Stimulated activated CD4-positive, alpha-beta T cell treated with anti-CD3 and anti-CD28 coated beads, Interleukin-4, amount 100 ng/mL, for 24 hours (primary cell): ENCODE results near the gene COQ8B.
"Not testable (repeated sequence)": the region's sequence is repeated elsewhere in the genome, so short reads cannot be mapped to it uniquely, and the experiment has no call there.

Source experiments
- DNase-seq: peaks from one replicate; pipeline ENCODE4 v3.0.0-alpha.2; 2020

Gene COQ8B

GRCh38 chr19:40663695-40664692, 52.7 kb downstream of the COQ8B start:
- DNase-seq, result peak; percentile 22

GRCh38 chr19:40662925-40663694, 53.6 kb downstream of the COQ8B start:
- DNase-seq, result peak; percentile 93

GRCh38 chr19:40661616-40662015, 55.1 kb downstream of the COQ8B start:
- DNase-seq, result no peak

- DNase-seq, result no peak
Observed at GRCh38 chr19:40659566-40659965, 57.1 kb downstream of the COQ8B start.

GRCh38 chr19:40659116-40659515, 57.6 kb downstream of the COQ8B start:
- no peak for DNase-seq

GRCh38 chr19:40658031-40658430, 58.7 kb downstream of the COQ8B start:
- DNase-seq, result no peak

DNA sequence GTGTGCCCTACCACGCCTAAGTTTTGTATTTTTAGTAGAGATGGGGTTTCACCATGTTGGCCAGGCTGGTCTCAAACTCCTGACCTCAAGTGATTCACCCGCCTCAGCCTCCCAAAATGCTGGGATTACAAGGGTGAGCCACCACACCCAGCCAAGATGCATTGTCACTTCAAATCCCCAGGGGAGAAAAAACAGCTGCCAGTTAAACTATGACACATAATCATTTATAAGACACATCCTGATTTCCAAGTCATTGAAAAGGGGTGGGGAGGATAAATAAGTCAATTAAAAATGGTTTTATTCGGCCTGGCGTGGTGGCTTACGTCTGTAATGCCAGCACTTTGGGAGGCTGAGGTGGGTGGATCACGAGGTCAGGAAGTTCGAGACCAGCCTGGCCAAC, 61.0 kb downstream of the COQ8B start:
- DNase-seq, result not testable (repeated sequence)

DNA sequence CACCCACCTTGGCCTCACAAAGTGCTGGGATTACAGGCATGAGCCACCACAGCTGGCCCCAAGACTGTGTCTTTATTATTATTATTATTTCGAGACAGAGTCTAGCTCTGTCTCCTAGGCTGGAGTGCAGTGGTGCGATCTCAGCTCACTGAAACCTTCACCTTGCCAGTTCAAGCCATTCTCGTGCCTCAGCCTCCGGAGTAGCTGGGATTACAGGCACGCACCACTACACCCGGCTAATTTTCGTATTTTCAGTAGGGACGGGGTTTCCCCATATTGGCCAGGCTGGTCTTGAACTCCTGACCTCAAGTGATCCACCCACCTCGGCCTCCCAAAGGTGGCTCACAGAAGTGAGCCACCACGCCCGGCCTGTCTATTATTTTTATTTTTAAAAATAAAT, 64.4 kb downstream of the COQ8B start:
- DNase-seq, result not testable (repeated sequence)

GRCh38 chr19:40650749-40651305, 65.9 kb downstream of the COQ8B start:
- no peak for DNase-seq

GRCh38 chr19:40649903-40650675, 66.6 kb downstream of the COQ8B start:
- DNase-seq, result not testable (repeated sequence)

- no peak for DNase-seq
Observed at GRCh38 chr19:40646743-40647254, 69.9 kb downstream of the COQ8B start.

- no peak for DNase-seq
Observed at GRCh38 chr19:40642757-40643305, 73.9 kb downstream of the COQ8B start.

GRCh38 chr19:40642051-40642706, 74.5 kb downstream of the COQ8B start:
- no peak for DNase-seq
